NT2/D1 (cell line): Measurements from ENCODE around the gene AKR1C8.

Experiments
- SUZ12 ChIP-seq: IDR thresholded peaks from 2 replicates; pipeline ENCODE4 v1.6.1; 2011; ENCODE audit not compliant: insufficient read length, insufficient read depth; ENCODE audit errors: extremely low read depth
- YY1 ChIP-seq: IDR thresholded peaks from 2 replicates; pipeline ENCODE4 v1.6.1; 2011; ENCODE audit not compliant: insufficient read length, insufficient read depth
- ZNF274 ChIP-seq: IDR thresholded peaks from 2 replicates; pipeline ENCODE4 v1.6.1; 2011; ENCODE audit warnings: mild to moderate bottlenecking, low read depth, low read length

DNA sequence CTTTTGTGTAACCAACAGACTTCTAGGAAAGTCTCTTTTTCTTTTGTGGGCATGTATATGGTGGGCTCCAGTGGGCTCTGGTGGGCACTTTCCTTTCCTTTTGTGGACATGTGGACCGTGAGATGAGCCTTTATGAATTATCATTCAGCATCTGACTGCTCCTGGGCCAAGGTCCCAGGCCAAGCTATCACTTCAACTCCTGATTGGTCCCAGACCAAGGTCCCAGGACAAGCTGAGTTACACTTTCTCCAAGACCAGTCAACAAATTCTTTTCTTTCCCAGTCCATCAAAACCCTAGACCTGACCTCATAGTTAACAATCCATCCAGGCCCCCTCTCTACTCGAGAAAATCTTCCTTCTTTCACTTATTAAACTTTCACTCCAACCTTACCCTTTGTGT, 1.0 kb downstream of the AKR1C8 start:
- no peak for TF ChIP-seq YY1
- no peak for TF ChIP-seq ZNF274
- TF ChIP-seq SUZ12: no peak
